Activated naive CD4-positive, alpha-beta T cell treated with anti-CD3 and anti-CD28 coated beads, Interleukin-2, amount 50 U/mL, for 24 hours (primary cell): Measurements from ENCODE around the gene IGSF8.

Source experiments
- H3K27ac Mint-ChIP-seq: one replicate; pipeline ENCODE4 v1.8.0; 2021; ENCODE audit warnings: mild to moderate bottlenecking, mixed read lengths
- H3K27me3 Mint-ChIP-seq: one replicate; pipeline ENCODE4 v1.8.0; 2021; ENCODE audit warnings: mixed read lengths
- H3K36me3 Mint-ChIP-seq: one replicate; pipeline ENCODE4 v1.8.0; 2021; ENCODE audit warnings: mixed read lengths
- H3K4me1 Mint-ChIP-seq: one replicate; pipeline ENCODE4 v1.8.0; 2021; ENCODE audit warnings: mixed read lengths
- H3K4me3 Mint-ChIP-seq: one replicate; pipeline ENCODE4 v1.8.0; 2021; ENCODE audit warnings: mild to moderate bottlenecking, mixed read lengths
- H3K9me3 Mint-ChIP-seq: one replicate; pipeline ENCODE4 v1.8.0; 2021; ENCODE audit warnings: mixed read lengths

Gene IGSF8

DNA sequence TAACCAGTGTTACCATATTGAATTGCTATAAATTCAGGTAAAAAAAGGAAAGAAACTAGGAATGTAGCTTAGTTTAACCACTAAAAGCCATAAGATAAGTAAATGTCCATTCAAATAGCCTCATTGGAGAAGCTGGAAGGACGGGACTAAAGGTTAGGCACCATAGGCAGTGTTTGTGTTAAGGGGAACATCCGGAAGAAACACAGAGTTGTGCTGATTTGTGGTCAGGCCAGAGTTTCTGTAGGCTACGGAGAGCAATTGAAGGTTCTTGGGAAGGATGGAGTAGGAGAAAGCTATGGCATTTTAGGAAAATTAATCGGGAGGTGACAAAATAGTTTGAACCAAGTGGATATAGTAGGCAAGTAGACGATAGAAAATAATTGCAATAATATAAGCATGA is 27.1 kb downstream of the IGSF8 start:
- Mint-ChIP-seq H3K4me3 (no peak overlapping the region), H3K36me3 (no peaks in the 10 kb centered on the region), H3K27me3 (peaks cover 15% of the 10 kb centered on the region), H3K4me1 (peaks cover 12% of the 10 kb centered on the region), H3K9me3 (no peaks in the 10 kb centered on the region), H3K27ac (no peak overlapping the region)

DNA sequence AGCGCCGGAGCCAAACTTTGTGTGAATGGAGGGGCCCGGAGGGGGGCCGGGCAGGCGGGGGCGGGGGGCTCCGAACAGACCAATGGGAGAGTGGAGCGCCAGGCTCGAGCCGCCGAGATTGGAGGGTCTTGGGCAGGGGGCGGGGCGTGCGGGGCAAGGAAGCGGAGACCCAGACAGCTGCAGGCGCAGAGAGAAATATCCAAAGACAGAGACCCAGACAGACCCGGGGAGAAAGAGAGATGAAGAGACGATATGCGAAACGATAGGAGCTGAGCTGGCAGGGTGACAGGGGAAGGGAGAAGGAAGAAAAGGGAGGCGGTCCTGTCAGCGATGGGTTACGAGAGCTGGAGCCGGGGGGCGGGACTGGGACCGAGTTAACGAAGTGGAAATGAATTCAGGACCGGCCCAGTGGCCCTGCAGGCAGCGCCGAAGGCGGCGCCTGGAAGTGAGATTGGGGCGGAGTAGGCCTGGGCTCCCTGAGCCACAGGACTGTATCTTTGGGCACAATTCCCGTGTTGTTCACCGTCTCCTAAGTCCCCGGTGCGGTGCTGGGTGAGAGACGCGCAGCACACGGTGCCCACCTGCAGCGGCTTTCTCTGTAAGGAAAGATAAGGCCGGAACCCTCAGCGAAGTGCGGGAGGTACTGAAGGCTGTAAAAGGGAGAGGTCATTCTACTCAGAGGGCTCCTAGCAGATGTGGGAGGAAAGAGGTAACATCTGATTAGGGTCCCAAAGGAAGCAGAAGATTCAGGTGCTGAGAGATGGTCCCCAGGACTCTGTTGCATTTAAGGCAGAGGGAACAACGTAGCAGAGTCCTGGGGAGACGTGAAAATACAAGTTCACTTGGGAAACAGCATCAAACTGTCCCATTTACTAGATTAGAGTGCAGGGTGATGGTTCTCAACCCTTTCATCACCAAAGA is 27.9 kb downstream of the IGSF8 start:
- Mint-ChIP-seq H3K27me3 (peaks cover 13% of the 10 kb centered on the region), H3K36me3 (no peaks in the 10 kb centered on the region), H3K27ac (peak overlapping the region; percentile 60), H3K4me3 (peak overlapping the region; percentile 97), H3K9me3 (no peaks in the 10 kb centered on the region), H3K4me1 (peaks cover 12% of the 10 kb centered on the region)

DNA sequence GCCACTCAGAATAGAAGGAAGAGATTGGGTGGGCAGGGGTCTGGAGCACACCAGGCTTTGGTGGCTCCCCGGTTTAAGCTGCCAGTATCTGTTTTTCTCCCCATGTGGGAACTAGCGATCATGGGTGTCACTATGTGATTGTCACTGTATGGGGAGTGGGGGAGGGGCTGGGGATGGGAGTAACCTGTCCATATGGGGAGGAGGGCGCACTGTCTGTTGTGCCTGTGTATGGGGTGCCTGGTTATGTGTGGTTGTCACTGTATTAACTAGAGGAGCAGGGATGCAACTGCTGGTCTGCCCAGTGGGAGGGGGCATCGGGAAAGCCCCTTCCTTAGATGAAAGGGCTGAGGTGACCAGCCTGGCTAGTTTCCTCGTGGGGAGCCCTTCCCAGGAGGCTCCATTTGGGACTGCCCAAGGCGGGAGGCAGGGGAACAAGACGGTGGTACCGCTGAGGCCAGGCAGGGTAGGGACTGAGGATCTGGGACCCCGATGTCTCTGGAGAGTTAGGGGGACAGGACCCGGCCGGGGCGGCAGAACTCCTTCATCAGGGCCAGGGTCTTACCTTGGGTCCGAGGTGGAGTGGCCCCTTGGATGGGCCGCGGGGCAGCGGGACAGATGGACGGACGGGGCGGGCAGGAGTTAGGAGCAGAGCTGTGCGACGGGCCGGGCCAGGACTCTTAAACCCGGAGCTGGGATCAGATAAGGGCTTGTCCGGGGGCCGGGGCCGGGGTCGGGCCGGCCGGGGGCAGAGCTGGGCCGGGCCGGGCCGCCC is 28.8 kb downstream of the IGSF8 start, which contains the start of gene KCNJ10:
TSS of gene KCNJ10 (minus strand) at position 701 of the 772 bp plus-strand sequence. CDS start 27,628 bp downstream, outside the sequence.
- peaks cover 13% of the 10 kb centered on the region for H3K27me3 Mint-ChIP-seq
- no peaks in the 10 kb centered on the region for H3K36me3 Mint-ChIP-seq
- H3K27ac Mint-ChIP-seq, result peak within 1 kb of the TSS; percentile 60
- peaks cover 12% of the 10 kb centered on the region for H3K4me1 Mint-ChIP-seq
- H3K9me3 Mint-ChIP-seq, result no peaks in the 10 kb centered on the region
- H3K4me3 Mint-ChIP-seq, result peak within 1 kb of the TSS; percentile 97

DNA sequence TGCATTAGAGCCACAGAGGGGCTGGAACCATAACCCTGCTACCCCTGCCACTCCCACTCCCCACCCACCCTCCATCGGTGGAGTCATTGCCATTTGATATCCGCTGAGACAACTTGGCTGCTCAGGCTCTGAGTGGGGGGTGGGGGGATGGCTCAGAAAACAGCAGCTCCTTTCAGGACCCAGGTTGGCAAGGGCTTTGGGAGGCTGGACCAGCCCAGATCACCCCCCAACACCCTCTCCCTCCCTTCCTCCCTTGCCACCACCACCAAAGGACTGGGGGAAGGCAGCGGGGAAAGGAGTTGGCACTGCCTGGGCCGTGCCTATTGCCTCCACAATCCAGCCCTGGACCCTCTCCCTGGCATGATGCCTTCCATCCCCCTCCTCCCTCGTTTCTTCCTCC is 30.2 kb downstream of the IGSF8 start:
- Mint-ChIP-seq H3K4me1 (peaks cover 12% of the 10 kb centered on the region), H3K27ac (no peak overlapping the region), H3K36me3 (no peaks in the 10 kb centered on the region), H3K4me3 (no peak overlapping the region), H3K9me3 (no peaks in the 10 kb centered on the region), H3K27me3 (peaks cover 12% of the 10 kb centered on the region)

DNA sequence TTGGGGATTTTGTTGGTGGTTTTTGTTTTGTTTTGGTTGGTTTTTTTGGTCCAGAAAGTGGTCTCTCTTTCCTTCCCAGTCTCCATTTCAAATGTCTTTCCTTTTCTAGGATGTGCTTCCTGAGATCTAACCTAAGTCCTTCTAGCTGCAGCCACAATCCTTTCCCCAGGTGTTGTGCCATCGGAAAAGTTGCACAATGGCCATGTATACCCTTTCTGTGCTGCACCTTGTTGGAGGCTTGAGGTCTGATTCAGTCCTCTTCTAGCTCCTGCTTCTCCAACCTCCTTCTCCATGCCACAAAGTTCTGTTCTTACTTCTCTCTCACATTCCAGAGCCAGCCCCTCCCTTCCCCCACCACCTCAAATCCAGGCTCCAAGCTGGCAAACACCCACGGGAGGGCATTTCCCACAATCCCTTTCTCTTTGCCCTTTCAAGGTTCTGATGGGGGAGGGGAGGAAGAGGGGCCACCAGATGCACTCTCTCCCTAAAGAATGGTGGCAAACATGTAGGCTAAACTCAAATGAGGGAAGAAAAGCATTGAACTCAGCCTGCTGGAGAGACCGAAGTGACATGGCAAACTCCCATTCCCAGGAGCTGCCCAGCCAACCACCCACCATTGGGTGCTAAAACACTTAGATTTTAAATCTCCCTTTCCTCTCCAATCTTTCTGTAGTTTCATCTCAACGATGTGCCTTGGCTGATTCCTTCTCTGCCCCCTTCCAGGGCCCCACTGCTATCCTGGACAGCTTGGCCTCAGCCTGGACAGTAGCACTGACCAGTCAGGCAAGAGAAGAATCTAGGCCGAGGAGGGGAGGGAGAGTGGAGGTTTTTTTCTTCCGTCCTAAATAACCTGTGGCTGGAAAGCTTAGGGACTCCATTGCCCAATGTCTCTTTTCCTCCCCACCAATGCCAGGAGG is 31.3 kb downstream of the IGSF8 start:
- Mint-ChIP-seq H3K4me1 (peaks cover 12% of the 10 kb centered on the region), H3K4me3 (no peak overlapping the region), H3K36me3 (no peaks in the 10 kb centered on the region), H3K27ac (no peak overlapping the region), H3K27me3 (peaks cover 6% of the 10 kb centered on the region), H3K9me3 (no peaks in the 10 kb centered on the region)

DNA sequence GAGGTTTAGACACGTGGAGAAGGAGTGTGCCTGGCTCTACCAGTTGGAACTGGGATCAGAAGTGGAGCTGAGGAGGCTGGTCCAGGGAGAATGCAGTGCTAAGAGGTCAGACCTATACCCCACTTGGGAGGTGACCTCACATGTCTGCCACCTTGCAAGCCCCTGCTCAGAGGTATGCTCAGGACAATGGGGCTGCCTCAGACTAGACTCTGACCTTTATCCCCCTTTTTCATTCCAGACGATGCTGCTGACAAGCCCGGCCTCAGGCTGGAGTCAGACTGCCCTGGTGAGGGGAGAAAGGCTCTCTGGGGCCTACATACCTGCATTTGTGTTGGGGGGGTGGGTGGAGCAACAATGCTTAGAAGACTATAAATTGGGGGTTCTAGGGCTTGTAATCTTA is 33.7 kb downstream of the IGSF8 start:
- H3K9me3 Mint-ChIP-seq, result no peaks in the 10 kb centered on the region
- no peaks in the 10 kb centered on the region for H3K27me3 Mint-ChIP-seq
- H3K4me3 Mint-ChIP-seq, result no peak overlapping the region
- peaks cover 3% of the 10 kb centered on the region for H3K4me1 Mint-ChIP-seq
- H3K27ac Mint-ChIP-seq, result no peak overlapping the region
- no peaks in the 10 kb centered on the region for H3K36me3 Mint-ChIP-seq

DNA sequence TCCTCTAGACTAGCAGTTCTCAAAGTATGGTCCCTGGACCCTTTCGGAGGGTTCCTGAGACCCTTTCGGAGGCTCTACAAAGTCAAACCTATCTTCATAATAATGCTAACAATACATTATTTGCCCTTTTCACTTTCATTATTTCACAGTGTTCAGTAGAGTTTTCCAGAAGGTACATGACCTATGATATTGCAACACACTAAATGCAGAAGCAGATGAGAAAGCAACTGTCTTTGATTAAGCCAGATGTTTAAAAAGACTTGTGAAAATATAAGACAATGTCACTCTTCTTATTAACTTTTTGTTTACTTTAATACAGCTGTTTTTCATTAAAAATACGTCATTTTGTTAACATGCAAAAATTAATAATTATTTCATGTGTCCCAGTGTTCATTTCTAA is 34.3 kb downstream of the IGSF8 start:
- no peaks in the 10 kb centered on the region for H3K27me3 Mint-ChIP-seq

DNA sequence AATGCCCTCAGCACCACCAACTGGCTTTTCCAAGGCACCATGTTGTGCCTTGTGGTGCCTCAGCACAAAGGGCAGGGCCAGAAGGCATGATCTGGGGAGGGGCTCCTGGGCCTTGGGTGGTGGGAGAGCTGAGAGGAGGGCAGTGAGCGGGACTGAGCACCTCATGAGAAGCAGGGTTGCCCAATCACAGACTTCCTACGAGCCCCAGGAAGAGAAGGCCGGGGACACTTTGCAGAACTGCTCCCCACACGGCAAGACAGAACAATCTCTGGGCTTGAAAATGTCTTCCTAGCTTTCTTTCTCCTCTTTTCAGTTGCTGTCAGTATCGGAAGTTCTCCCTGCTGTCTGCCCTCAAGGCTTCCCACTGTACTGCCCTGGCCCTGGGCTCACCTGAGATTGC is 35.2 kb downstream of the IGSF8 start:
- no peak overlapping the region for H3K27ac Mint-ChIP-seq
- no peak overlapping the region for H3K4me3 Mint-ChIP-seq
- H3K9me3 Mint-ChIP-seq, result no peaks in the 10 kb centered on the region
- no peaks in the 10 kb centered on the region for H3K27me3 Mint-ChIP-seq
- H3K4me1 Mint-ChIP-seq, result no peaks in the 10 kb centered on the region
- H3K36me3 Mint-ChIP-seq, result no peaks in the 10 kb centered on the region

More for the DNA sequence above, 34.3 kb downstream of the IGSF8 start:
- Mint-ChIP-seq H3K4me3 (no peak overlapping the region), H3K9me3 (no peaks in the 10 kb centered on the region), H3K27ac (no peak overlapping the region), H3K36me3 (no peaks in the 10 kb centered on the region), H3K4me1 (no peaks in the 10 kb centered on the region)

DNA sequence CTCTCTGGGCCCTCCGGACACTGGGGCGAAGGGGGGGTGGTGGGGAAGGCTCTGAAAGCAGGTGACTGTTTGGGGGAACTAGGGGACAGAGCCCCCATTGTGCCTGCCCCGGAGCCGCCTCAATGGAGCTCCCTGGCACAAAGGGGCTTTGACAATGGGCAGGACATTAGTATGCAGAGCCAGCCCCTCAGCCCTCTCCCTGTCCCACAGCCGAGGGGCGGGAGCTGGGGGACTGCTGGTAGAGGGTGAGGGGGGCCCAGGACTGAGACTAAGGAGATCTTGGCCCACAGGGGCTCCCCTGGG is 36.2 kb downstream of the IGSF8 start:
- H3K4me3 Mint-ChIP-seq, result no peak overlapping the region
- H3K9me3 Mint-ChIP-seq, result no peaks in the 10 kb centered on the region
- H3K27ac Mint-ChIP-seq, result no peak overlapping the region
- no peaks in the 10 kb centered on the region for H3K4me1 Mint-ChIP-seq
- H3K27me3 Mint-ChIP-seq, result no peaks in the 10 kb centered on the region
- H3K36me3 Mint-ChIP-seq, result no peaks in the 10 kb centered on the region

DNA sequence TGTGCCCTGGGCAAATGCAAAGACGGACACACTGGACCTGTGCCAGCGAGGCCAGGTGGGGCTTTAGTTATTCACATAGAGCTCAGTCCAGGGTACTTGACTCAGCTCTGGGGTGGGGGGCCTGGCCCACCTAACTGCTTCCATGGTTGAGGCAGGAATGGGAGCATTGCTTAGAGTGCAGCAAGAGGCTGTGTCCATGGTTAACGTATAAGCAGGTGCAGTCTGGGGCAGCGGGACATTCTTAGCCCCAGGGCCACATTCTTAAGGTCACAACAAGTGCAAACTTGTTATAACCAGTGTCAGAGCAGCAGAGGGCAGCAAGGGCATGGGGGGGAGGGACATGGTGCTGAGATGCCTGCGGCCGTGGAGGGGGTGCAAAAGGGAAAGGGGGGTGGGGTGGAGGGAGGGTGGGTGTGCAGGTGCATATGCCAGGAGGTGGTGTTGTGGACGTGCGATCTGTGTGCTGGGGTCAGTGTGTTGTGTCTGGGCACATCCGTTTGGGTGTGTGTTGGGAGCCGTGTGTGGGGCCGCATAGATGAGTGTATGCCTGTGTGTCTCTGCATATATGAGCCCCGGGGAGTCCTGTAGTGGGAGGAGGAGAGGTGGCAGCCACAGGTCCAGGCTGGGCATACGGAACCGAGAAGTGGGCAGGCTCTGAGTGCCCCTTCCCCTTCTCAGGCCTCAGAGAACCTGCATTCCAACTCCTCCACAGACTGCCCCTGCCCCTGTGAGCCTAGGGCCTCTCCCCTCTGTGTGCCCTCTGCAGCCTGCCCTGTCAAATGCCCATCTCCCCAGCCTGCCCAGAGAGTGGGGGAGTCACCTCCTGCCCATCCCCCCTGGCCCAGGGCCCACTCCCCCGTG is 36.8 kb downstream of the IGSF8 start:
- Mint-ChIP-seq H3K4me1 (no peaks in the 10 kb centered on the region), H3K36me3 (no peaks in the 10 kb centered on the region), H3K27me3 (no peaks in the 10 kb centered on the region), H3K9me3 (no peaks in the 10 kb centered on the region), H3K4me3 (no peak overlapping the region), H3K27ac (no peak overlapping the region)

DNA sequence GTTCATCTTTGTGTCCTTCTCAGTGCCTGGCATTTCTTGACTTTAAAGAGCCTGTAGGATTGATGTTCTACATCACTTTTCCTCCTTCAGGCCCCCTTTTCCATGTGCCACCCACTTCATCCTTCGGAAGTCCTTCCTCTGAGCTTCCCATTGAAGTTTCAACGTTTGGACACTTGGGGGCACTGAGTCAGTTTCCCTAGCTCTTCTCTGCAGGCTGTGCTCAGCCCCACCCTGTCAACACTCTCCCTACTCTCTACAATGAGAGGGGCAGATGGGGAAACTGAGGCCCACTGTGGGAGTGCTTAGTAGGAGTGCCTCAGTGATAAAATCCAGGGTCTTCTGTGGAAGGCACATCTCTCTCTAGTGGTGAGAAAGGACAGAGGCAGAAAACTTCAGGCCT is 40.3 kb downstream of the IGSF8 start:
- Mint-ChIP-seq H3K4me1 (no peaks in the 10 kb centered on the region), H3K36me3 (no peaks in the 10 kb centered on the region), H3K27me3 (peaks cover 3% of the 10 kb centered on the region), H3K9me3 (no peaks in the 10 kb centered on the region), H3K27ac (no peak overlapping the region), H3K4me3 (no peak overlapping the region)

DNA sequence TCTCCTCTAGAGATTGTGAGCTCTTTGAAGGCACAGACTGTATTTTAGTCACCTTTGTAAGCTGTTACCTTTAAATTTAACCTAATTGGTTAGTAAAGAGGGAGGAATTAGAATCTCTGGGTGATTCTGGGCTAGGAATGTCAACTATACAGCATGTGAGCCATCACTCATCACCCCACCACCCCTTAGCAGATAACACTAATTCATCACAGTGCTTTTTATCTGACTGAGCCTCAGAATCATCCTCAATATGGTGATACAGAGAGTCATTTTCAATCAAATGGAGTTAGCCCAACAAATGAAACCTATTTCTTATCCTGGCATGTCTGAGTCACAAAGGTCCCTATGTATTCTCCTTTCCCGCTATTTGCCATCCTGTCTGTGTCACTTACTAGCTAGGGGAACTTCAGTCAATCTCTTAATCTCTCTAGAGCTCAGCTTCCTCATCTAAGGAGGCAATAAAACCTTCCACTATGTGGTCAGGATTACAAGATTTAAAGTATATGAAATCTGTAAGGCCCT is 41.7 kb downstream of the IGSF8 start:
- Mint-ChIP-seq H3K27me3 (peaks cover 3% of the 10 kb centered on the region), H3K4me3 (no peak overlapping the region), H3K27ac (no peak overlapping the region), H3K4me1 (no peaks in the 10 kb centered on the region), H3K9me3 (no peaks in the 10 kb centered on the region), H3K36me3 (no peaks in the 10 kb centered on the region)

DNA sequence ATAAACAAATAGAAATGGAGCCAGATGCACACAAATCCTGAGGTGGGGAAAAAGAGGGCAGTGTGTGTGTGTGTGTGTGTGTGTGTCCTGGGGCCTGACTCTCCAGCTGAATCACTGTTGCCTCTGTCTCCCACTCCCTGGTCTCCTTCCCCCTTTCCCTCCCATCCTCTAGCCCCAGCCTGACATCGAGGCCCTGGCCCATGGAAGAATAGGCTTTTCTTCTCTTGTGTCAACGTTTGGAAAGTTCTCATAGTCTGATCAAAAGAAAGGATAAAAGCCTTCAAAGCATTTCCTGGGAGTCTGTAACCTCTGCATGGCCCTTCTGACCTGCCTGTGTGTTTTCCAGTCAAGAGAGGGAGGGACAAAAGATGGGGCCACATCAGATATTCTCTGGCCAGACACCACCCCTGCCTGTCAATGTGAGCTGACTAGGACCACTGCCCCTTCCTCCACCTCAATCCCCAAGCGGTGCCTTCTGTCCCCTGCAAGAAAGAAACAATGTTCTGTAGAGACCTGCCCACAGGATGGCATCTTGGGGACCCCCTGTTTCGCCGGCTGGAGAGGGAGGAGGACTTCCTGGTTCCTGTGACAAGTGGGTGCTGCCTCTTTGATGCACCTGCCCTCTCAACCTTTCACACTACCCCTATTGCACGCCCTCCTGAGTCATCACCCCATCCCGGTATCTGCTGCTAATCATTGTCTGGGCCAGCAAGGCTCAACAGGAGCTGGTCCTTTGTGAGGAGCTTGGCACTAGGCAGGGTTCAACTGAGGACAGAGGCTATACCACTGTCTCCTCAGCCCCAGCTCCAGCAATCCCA is 44.7 kb downstream of the IGSF8 start:
- Mint-ChIP-seq H3K4me3 (no peak overlapping the region), H3K4me1 (no peaks in the 10 kb centered on the region), H3K27ac (no peak overlapping the region), H3K9me3 (no peaks in the 10 kb centered on the region), H3K36me3 (no peaks in the 10 kb centered on the region), H3K27me3 (peaks cover 3% of the 10 kb centered on the region)

DNA sequence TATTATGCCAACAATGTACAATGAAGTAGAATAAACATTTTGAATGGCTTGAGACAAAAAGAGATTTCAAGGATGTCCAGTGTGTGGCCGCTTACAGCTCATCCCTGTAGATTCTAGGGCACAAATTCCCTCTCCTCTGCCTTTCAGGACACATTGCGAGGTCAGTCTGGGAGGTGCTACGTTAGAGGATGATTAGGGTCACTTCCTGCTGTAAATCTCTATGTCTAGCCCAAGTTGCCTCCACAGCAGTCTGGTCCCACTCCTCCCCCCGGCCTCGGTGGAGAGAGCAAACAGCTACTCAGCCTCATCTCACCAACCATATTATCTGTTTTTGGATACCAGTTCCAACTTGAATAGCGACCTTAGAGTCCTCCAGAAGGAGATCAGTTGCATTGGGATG is 45.5 kb downstream of the IGSF8 start:
- H3K27ac Mint-ChIP-seq, result no peak overlapping the region
- no peaks in the 10 kb centered on the region for H3K36me3 Mint-ChIP-seq
- no peaks in the 10 kb centered on the region for H3K4me1 Mint-ChIP-seq
- no peak overlapping the region for H3K4me3 Mint-ChIP-seq
- H3K27me3 Mint-ChIP-seq, result peaks cover 3% of the 10 kb centered on the region
- no peaks in the 10 kb centered on the region for H3K9me3 Mint-ChIP-seq
